ENCODE results near the gene MPZL1.
A peak's percentile ranks its signal among the peaks of the same experiment; 100 is the strongest.
"Not testable (repeated sequence)": the region's sequence is repeated elsewhere in the genome, so short reads cannot be mapped to it uniquely, and the experiment has no call there.

The MPZL1 gene

DNA sequence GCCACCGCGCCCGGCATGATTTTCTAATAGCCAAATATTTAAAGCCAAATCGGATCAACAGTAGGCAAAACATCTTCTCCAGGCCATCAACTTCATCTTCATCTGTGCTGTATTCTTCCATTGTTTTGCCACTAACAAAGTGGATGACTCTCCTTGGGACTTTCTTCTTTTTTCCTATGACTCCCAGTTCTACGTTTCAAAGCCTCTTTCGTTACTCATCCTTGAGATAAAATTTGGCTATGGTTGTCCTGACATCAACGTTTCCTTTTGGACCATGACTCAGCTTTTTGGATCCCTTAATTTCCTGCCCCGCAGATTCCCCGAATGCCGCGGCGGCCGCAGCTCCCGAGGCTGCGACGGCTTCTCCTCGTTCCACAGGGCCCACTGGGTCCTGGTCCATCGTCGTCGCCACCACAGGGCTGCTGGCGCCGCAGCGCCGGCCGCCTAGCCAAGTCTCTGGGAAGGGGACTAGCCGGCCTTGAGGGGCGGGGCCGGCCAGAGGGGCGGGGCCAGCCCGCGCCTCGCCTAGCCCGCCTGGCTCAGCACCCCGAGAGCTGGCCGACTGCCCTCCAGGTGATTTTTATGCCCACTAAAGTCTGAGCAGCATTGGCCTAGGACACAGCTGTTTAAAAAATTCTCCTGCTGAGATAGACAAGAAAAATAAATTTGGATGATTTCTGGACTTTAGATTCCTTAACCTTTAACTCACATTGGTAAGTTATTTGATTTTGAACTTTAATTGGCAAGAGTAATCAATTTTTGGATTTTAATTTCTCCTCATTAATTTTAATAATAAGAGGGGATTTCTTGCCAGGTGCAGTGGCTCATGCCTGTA, 98.3 kb downstream of the MPZL1 start:
- DNase-seq: peak; percentile 98

DNA sequence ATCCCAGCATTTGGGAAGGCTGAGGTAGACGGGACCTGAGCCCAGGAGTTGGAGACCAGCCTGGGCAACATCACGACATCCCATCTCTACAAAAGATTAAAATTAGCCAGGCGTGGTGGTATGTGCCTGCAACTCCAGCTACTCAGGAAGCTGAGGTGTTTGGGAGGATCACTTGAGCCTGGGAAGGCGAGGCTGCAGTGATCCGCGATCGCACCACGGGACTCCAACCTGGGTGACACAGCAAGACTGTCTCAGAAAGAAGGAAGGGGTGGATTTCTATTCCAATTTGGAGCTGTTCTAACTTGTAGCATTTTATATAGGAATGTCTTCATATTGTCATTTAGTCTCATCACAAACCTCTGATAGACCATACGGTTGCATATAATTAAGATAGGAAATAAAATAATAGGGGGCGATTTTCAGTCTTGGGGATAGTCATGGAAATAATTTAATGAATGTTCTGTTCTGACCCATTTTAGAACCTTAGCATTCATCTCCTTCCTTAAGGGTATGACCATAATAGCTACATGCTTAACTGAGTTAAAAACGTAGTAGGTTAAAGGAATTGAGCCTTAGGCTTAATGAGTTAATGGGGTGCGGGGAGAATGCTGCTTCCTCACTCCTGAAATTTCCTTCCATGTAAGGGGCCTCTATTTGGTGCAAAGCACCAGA, 99.0 kb downstream of the MPZL1 start:
- no peak for DNase-seq

DNA sequence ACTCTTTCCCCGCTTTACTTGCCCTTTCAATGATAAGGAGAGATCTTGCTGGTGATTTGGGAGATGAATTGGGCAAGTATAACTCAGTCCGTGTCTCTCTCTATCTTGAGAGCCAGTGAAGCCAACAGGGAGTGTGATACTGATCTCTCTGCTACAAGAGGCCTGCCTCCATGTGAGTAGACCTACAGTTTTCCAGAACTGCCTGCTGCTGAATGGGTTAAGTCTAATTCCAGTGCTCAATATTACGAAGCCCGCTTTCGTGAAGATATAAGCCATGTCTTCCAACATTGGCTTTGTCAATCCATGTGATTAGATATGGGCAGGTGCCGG, 99.5 kb downstream of the MPZL1 start:
- DNase-seq: no peak

DNA sequence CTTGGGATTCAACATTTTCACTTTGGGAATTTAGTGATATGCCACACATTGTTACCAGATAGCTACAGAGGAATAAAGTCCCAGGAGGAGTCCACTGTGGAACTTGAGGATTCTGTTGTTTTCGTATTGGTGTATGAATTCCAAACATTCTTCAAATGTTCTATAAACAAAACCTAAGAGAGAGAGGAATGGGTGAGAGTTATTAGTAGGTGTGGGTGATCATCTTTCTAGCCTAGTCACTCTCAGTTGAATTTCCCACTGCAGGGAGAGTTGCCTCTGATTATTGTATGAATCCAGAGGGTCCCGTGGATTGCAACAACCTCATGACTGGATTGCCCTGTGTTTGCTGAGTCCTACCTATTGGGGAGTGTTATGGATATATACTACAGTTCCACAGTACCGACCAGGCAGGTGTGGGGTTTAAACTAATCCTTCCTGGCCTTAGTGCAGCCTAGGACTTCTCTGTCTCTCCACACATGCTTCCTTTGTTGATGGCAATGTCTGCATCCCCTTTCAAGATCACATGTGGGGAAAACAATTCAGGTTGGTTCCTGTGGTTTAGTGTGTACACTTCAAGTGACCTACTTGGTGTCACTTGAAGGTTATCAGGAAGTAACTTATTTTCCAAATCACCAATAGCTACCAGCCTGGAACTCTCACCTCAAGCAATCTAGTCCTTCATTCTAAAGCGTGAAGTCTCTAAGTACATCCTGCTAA, 100.3 kb downstream of the MPZL1 start:
- peak; percentile 71 for DNase-seq

DNA sequence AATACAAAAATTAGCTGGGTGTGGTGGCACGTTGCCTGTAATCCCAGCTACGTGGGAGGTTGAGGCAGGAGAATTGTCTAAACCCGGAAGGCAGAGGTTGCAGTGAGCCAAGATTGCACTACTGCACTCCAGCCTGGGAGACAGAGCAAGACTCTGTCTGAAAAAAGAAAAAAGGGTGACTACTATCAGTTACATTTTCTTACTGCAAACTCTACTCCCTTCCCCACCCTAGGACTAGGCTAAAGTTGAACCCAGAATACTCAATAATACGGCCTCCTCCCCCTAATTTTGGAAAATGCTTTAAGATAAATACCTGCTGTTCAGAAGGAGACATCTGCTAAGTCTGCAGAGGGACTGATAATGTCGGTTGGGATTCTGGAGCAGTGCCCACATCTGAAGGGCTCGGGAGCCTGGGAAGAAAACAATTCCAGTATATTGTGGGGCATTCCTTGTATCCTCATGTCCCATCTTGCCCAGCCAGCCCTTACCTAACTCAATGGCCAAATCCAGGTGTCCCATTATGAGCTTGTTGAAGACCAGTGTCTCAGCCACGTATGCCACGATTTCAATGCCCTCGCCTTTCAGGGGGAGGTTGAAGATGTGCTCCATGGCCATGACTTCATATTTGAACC, 102.5 kb downstream of the MPZL1 start:
- no peak for DNase-seq

DNA sequence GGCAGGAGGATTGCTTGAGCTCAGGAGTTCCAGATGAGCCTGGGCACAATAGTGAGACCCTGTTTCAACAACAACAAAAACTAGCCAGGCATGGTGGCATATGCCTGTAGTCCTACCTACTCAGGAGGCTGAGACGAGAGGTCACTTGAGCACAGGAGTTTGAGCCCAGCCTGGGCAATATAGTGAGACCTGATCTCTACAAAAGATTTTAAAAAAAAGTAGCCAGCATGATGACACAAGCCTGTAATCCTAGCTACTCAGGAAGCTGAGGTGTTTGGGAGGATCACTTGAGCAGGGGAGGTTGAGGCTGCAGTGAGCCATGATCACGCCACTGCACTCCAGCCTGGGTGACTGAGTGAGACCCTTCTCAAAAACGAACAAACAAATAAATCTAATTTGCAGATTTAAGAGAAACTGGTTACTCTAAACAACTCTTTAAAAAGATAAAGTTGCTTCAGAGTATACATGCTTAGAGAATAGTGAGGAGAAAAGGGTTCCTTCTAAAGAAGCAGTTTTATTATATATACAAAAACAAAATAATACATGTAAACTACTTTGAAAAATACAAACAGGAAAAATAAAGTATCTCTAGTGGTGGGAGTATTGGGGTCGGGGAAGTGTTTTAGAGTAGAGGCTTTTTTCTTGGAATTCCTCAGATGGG, 103.8 kb downstream of the MPZL1 start:
- DNase-seq: no peak

DNA sequence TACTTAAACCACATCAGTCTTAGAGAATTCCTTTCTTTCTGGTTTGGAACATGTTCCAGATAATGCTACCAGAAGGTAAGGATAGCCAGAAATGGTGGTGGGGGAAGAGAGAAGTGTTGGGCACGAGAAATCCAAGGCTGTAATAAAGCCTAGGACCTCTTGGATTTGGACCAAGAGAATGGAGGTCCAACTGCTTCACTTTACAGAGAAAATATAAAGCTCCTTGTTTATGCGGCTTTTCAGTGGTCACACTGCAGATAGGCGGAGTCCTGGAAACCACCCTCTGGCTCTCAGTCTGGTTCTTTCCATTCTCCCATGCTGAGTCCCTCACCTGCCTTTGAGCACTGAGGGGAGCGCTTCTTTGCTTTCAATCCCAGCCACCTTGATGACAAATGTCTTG, 104.3 kb downstream of the MPZL1 start:
- no peak for DNase-seq

DNA sequence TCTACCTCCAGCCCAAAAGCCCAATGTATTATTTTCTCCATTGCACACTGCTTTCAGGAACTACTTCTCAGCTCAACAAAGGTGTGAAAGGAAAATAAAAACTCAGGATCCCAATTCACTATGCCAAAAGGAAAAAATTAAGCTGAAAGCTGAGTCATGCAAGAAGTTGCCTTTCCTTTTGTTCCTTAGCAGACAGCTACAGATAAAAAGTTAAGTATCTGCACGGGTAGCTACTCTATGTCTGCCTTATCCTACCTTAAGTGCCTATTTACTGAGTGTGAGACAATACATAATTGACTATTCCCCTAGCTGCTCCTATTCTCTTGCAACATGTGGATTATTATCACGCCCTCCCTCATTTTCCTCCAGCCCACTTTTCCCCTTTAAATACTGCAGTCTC, 108.1 kb downstream of the MPZL1 start:
- no peak for DNase-seq

DNA sequence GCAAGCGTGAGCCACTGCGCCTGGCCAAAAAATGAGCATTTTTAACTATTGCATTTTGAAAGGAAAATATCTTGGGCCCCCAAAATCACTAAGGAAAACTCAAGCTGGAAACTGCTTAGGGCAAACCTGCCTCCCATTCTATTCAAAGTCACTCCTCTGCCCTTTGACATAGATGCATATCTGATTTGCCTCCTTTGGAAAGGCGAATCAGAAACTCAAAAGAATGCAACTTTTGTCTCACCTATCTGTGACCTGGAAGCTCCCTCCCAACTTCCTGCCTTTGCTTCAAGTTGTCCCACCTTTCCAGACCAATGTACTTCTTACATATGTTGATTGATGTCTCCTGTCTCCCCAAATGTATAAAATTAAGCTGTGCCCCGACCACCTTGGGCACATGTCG, 108.9 kb downstream of the MPZL1 start:
- not testable (repeated sequence) for DNase-seq

DNA sequence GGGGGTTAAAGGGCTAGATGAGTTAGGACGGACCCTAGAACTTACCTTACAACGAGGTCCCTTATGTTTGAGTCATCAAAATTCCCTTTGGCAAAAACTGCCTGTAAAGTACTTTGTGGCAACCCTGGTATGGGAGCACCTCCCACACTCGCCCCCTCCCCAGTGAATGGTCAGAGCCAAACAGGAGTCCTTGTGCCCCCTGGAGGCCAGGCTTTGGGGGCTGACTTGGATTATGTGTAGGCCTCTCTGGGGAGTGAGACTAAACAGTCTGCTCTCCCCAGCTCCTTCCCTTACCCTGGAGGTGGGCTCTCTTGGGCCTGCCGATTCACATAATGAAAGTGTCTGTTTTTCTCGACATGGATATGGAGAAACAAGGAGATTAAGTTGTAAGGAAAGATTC, 110.9 kb downstream of the MPZL1 start:
- DNase-seq: no peak

DNA sequence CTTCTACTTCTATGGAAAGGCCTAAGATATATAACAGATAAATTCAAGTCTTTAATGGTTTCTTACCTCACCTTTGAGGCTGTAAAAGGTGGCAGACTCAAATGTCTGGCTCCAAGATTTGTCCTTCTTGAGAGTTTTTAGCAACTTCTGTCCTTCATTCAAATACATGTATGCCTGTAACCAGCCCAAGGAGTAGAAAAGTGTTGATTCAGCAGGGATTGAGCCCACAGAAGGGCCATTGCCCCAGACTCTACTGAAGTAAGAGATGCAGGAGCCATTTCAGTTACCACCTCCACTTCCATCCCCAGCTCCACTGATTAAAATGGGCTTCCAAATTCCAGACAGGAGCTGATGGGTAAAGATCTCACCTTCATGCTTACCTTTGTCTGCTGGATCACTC, 112.1 kb downstream of the MPZL1 start:
- no peak for DNase-seq

DNA sequence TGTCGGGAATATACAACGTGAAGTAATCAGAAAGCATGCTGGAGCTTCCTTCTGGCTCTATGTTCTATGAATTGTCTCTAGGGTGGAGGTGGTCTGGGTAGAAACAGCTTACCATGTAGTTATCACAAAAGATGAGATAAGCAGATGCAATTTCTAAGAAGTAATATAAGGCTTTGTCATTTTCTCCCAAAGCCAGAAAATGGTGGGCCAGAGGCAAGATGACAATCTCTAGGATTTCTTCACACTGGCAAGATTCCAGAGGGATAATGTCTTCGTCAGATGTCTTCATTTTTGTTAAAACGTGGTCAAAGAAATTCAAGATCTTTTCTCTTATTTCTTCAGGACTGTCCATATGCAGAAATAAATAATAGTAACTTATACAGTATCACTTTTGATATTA, 114.4 kb downstream of the MPZL1 start:
- no peak for DNase-seq

DNA sequence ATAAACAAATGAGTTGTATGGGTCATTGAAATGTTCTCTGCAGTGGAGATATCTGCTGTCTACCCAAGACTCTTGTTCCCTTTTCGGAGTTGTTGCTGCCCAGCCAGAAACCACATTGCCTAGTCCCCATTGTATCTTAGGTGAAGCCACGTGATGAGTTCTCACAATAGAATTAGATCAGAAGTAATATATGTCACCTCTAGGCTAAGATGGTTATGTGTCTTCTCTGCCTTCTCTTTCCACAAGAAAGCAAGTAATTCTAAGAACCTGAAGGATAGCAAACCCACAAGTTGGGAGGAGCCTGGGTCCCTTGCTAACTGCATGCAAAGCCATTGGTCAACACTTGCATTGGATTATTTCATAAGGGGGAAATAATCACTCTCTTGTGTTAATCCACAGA, 115.5 kb downstream of the MPZL1 start:
- no peak for DNase-seq

DNA sequence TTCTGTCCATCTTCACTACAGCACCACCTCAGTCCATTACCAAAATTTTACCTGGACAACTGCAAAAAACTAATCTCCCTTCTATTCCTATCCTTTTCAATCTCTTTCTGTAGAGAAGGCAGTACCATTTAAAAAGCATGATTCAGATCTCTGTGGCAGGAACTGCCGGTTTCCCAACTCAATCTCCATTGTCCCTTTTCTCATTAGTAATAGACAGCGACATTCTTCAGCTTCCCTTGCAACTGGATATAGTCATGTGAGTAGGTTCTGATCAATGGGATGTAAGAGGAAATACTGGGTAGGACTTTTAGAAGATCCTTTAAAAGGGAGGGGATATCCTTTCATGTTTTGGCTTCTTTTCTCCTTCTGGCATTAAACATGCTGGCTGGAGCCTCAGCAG, 117.2 kb downstream of the MPZL1 start:
- DNase-seq: no peak

Data from fibroblast of skin of back (primary cell).